Cardiac muscle cell (in vitro differentiated cells and primary cell): ENCODE results near the gene PGPEP1. TPM values are rescaled to one million over a fixed set of nuclear protein-coding genes. Genes with fewer than 3 reads are reported as not detected.
"Not testable (repeated sequence)": the region's sequence is repeated elsewhere in the genome, so short reads cannot be mapped to it uniquely, and the experiment has no call there.

ENCODE experiments used
- DNase-seq, 2 donors: peaks; one replicate each; pipeline versions ENCODE4 v3.0.0 to v3.0.0-alpha.2; 2010 to 2017; ENCODE audit warnings: low read depth in 1 of 2, low spot score in 1 of 2
- H3K27ac ChIP-seq: fragments of 200-600 bp; sonication (generic); 2 replicates; pipeline ENCODE4 v1.5.1; 2016
- H3K27me3 ChIP-seq: fragments of 200-600 bp; sonication (generic); 2 replicates; pipeline ENCODE4 v1.6.0; 2016; ENCODE audit warnings: control low read depth
- H3K36me3 ChIP-seq: fragments of 200-600 bp; sonication (generic); 2 replicates; pipeline ENCODE4 v1.5.1; 2016; ENCODE audit warnings: control low read depth
- H3K4me1 ChIP-seq: fragments of 200-600 bp; sonication (generic); 2 replicates; pipeline ENCODE4 v1.8.1; 2017; ENCODE audit warnings: low read depth, mild to moderate bottlenecking, mixed run types
- H3K4me3 ChIP-seq: fragments of 200-600 bp; sonication (generic); 2 replicates; pipeline ENCODE4 v1.5.1; 2016; ENCODE audit warnings: mild to moderate bottlenecking
- H3K9me3 ChIP-seq: fragments of 200-600 bp; sonication (generic); 2 replicates; pipeline ENCODE4 v1.5.1; 2017; ENCODE audit warnings: low read depth, mild to moderate bottlenecking, control low read depth
- polyA plus RNA-seq: library from polyadenylated mRNA; unstranded; fragments of >200 nt; fragmentation: Nextera tagmentation; extraction: Ambion mirVana; gene quantifications from 2 replicates; pipeline ENCODE4 v1.2.1, GENCODE V29; 2016
- total RNA-seq: library from RNA; depleted of rRNA; stranded (reverse); fragments of >200 nt; gene quantifications from 2 replicates; pipeline ENCODE4 v1.2.3, GENCODE V29; 2016
- TF ChIP-seq, protein P1 (sequence below): IDR thresholded peaks from 2 replicates; pipeline ENCODE4 v1.5.1; 2012; ENCODE audit warnings: low read depth, mild to moderate bottlenecking, low read length

PGPEP1 gene
- total and polyA plus RNA-seq, 2 experiments from 2014 or later = 12.9 to 19.6 TPM

DNA sequence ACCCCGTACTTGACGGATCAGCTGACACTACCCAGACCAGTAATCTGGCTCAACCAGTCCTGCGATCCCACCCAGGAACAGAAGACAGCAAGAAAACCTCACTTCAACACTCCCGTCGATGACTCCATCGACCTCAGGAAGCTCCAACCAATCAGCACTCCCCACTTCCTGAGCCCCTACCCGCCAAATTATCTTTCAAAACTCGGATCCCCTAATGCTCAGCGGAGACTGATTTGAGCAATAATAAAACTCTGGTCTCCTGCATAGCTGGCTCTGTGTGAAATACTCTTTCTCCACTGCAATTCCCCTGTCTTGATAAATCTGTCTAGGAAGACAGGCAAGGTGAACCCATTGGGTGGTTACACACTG, 18.7 kb upstream of the PGPEP1 start:
- no peaks in the 10 kb centered on the region for H3K36me3 ChIP-seq
- peaks cover 19% of the 10 kb centered on the region for H3K4me1 ChIP-seq
- peak overlapping the region; percentile 84 for H3K27ac ChIP-seq
- TF ChIP-seq, protein P1, sequence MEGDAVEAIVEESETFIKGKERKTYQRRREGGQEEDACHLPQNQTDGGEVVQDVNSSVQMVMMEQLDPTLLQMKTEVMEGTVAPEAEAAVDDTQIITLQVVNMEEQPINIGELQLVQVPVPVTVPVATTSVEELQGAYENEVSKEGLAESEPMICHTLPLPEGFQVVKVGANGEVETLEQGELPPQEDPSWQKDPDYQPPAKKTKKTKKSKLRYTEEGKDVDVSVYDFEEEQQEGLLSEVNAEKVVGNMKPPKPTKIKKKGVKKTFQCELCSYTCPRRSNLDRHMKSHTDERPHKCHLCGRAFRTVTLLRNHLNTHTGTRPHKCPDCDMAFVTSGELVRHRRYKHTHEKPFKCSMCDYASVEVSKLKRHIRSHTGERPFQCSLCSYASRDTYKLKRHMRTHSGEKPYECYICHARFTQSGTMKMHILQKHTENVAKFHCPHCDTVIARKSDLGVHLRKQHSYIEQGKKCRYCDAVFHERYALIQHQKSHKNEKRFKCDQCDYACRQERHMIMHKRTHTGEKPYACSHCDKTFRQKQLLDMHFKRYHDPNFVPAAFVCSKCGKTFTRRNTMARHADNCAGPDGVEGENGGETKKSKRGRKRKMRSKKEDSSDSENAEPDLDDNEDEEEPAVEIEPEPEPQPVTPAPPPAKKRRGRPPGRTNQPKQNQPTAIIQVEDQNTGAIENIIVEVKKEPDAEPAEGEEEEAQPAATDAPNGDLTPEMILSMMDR = no peak
- DNase-seq = peak in 1 of 2 donors; percentile 50
- H3K27me3 ChIP-seq = no peaks in the 10 kb centered on the region
- H3K4me3 ChIP-seq = no peak overlapping the region
- no peaks in the 10 kb centered on the region for H3K9me3 ChIP-seq

DNA sequence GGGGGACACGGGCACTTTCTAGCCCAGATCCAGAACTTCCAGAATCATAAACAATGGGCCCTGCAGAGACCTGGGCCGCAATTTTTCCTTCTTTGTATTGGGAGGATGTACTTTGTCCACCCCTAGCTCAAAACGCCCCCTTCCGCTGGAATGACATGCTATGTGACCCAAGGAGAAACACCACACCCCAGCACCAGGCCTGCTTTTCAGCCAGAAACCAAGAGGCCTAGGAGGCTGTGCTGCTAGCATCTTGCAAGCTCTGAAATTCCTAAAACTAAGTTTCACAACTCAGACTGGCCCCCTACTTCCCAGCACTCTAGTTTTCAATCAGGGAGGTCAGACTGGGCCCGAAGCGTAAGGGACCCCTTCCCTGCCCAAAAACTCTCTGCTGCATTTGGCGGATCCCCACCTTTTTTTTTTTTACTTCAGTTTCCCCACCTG, 18.1 kb upstream of the PGPEP1 start:
- Histone ChIP-seq H3K36me3 (no peaks in the 10 kb centered on the region), H3K4me1 (peaks cover 19% of the 10 kb centered on the region), H3K9me3 (no peaks in the 10 kb centered on the region), H3K27ac (peak overlapping the region; percentile 84), H3K4me3 (peak overlapping the region; percentile 72), H3K27me3 (no peaks in the 10 kb centered on the region)
- DNase-seq = peak; percentile 60 to 63
- TF ChIP-seq, protein P1 = peak; percentile 24

- Histone ChIP-seq H3K9me3 (no peaks in the 10 kb centered on the region), H3K27me3 (no peaks in the 10 kb centered on the region), H3K4me3 (peak within 1 kb of the TSS; percentile 72), H3K36me3 (no peaks in the 10 kb centered on the region), H3K4me1 (peaks cover 19% of the 10 kb centered on the region), H3K27ac (peak within 1 kb of the TSS; percentile 85)
- TF ChIP-seq, protein P1 = no peak
- peak; percentile 98 to 99 for DNase-seq
Measured at GRCh38 chr19:18322759-18323460, 17.5 kb upstream of the PGPEP1 start, which contains the start of gene LSM4. Gene LSM4, minus strand, starts transcription at chr19:18323076. Its CDS starts 56 bp downstream, at chr19:18323020.

- H3K27me3 ChIP-seq, H3K4me3 ChIP-seq, H3K9me3 ChIP-seq, DNase-seq, H3K36me3 ChIP-seq: not testable (repeated sequence)
- Histone ChIP-seq H3K4me1 (peaks cover 22% of the 10 kb centered on the region), H3K27ac (peak overlapping the region; percentile 85)
Measured at GRCh38 chr19:18324373-18324731, 16.0 kb upstream of the PGPEP1 start.

GRCh38 chr19:18326772-18327171, 13.6 kb upstream of the PGPEP1 start:
- Histone ChIP-seq H3K4me3 (no peak overlapping the region), H3K9me3 (no peaks in the 10 kb centered on the region), H3K4me1 (peaks cover 15% of the 10 kb centered on the region), H3K36me3 (no peaks in the 10 kb centered on the region), H3K27me3 (no peaks in the 10 kb centered on the region), H3K27ac (no peak overlapping the region)
- TF ChIP-seq, protein P1 = no peak
- no peak for DNase-seq

GRCh38 chr19:18328340-18329034, 11.9 kb upstream of the PGPEP1 start:
- H3K4me3 ChIP-seq = peak overlapping the region; percentile 15
- no peaks in the 10 kb centered on the region for H3K9me3 ChIP-seq
- H3K27ac ChIP-seq = peak overlapping the region; percentile 60
- H3K4me1 ChIP-seq = peaks cover 9% of the 10 kb centered on the region
- H3K36me3 ChIP-seq = no peaks in the 10 kb centered on the region
- no peaks in the 10 kb centered on the region for H3K27me3 ChIP-seq
- TF ChIP-seq, protein P1 = peak; percentile 97
- DNase-seq = peak; percentile 97 to 99
